HFF-Myc (cell line): Measurements from ENCODE around the gene TRIM45.

Experiments
- DNase-seq: peaks from one replicate; pipeline ENCODE4 v3.0.0-alpha.2; 2011; ENCODE audit warnings: low read depth; ENCODE audit errors: extremely low read depth
- H3K4me3 ChIP-seq: replicated peaks from 2 replicates; pipeline ENCODE4 v1.5.1; 2011; ENCODE audit warnings: low read depth, mild to moderate bottlenecking, control low read depth, low read length
- TF ChIP-seq, protein P1 (sequence below): IDR thresholded peaks from 2 replicates; pipeline ENCODE4 v1.5.1; 2012; ENCODE audit warnings: mild to moderate bottlenecking, low read depth, low read length, control low read depth; ENCODE audit errors: missing control alignments

The TRIM45 gene

DNA sequence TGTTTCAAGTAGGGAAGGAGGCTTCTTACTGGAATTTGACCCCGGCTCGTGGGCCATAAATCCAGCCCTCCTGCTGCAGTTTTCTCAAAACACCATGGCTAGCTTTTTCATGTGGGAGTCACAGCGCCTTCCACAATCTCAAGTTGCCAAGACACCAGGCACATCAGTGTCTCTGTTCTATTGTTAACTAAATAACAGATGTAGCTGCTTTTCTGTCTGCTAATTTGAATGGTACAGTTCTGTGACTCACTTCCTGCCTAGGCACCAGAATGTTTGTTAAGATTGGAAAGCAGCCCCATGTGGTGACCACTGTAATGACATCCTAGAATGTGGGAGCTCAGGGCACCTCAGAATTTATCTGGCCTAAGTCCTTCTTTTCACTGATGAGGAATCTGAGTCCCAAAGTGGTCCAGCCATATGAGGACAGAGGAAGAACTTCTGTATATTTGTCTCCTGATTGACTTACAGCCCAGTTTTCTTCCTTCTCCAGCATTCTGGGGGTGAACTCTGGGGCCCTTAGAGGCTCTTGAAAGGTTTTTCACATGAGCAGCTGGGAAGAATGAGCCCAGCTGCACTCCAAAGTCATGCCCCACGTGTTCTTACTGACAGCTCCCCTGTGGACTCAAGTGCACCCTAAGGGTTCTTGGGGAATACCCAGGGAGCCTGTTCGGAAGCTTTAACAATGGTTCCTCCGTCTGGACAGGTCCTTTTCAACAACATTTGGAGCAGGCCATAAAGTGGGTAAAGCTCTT lies 27.5 kb downstream of the TRIM45 start:
- DNase-seq = peak; percentile 84
- TF ChIP-seq, protein P1, sequence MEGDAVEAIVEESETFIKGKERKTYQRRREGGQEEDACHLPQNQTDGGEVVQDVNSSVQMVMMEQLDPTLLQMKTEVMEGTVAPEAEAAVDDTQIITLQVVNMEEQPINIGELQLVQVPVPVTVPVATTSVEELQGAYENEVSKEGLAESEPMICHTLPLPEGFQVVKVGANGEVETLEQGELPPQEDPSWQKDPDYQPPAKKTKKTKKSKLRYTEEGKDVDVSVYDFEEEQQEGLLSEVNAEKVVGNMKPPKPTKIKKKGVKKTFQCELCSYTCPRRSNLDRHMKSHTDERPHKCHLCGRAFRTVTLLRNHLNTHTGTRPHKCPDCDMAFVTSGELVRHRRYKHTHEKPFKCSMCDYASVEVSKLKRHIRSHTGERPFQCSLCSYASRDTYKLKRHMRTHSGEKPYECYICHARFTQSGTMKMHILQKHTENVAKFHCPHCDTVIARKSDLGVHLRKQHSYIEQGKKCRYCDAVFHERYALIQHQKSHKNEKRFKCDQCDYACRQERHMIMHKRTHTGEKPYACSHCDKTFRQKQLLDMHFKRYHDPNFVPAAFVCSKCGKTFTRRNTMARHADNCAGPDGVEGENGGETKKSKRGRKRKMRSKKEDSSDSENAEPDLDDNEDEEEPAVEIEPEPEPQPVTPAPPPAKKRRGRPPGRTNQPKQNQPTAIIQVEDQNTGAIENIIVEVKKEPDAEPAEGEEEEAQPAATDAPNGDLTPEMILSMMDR = peak; percentile 25
- H3K4me3 ChIP-seq = no peak overlapping the region

DNA sequence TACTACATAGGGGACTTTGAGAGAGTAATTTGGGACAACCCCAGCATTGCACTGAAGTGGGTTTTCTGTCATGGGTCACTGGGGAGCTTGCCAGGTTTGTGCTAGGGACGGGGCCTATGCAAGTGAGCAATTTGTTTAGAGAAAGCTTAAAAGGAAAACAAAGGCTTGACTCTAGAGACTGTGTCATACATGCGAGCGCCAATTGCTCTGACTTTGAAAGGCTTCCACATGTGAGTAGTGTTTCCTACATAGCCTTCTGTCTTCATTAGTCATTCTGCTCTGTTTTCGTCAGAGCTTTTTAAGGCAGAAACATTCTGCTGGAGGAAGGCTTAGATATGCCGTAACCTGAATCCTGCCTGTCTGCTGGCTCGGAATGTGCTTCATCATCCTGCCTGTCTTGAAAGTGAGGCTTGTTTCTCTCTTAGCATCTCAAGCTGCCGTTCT lies 28.4 kb downstream of the TRIM45 start:
- TF ChIP-seq, protein P1 = no peak
- DNase-seq = peak; percentile 96
- H3K4me3 ChIP-seq = no peak overlapping the region

DNA sequence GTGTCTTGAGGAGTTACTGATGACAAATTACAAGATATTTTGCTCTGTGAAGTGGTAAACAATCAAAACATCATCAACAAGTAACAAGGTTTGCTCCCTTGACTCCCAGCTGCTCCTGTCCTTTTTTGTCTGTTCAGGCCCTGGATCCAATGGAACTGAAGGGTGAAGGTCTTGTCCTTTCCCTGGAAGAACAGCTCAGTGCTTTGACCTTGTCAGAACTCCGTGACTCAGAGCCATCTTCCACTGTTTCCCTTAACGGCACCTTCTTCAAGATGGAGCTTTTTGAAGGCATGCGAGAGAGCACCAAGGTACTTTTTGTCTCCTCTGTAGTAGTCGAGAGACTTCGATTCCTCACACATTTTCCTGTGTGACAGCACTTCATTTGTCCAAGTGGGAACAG lies 29.0 kb downstream of the TRIM45 start:
- no peak overlapping the region for H3K4me3 ChIP-seq
- TF ChIP-seq, protein P1 = no peak
- DNase-seq = no peak

DNA sequence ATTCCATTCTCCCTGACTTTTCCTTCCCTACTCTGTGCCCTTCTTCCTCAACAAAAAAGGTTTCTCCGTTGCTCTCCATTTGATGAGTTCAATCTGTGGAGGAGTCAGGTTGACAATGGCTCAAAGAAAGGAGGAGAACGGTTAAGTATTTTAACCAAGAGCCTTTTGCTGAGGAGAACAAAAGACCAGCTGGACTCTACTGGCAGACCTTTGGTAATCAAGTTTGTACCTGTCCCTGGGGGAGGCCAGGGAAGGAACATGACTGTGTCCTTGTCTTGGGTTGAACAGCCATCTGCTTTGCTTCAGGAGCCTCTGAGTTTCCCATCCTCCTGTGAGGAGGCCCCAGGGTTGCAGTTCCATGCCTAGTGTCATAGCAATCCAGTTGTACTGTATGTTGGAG lies 31.6 kb downstream of the TRIM45 start:
- no peak overlapping the region for H3K4me3 ChIP-seq
- no peak for DNase-seq
- TF ChIP-seq, protein P1 = no peak

DNA sequence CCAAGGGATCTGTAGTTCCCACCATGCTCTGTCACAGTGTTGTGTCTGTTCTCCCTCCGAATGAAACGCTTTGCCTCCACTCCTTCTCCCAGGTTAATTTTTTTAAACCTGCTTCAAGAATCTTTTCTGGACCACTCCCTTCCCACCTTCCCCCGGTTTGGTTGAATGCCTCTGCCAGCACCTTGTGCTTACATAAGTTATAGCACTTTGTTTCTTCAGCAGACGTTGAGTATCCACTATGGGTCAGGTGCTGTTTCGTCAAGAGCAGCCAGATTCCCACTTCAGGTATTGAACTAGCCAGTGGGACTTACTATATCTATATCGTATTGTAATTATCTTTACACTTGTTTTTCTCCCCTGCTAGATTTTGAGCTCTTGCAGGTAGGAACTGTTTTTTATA lies 33.9 kb downstream of the TRIM45 start:
- no peak for DNase-seq
- H3K4me3 ChIP-seq = no peak overlapping the region
- TF ChIP-seq, protein P1 = no peak

DNA sequence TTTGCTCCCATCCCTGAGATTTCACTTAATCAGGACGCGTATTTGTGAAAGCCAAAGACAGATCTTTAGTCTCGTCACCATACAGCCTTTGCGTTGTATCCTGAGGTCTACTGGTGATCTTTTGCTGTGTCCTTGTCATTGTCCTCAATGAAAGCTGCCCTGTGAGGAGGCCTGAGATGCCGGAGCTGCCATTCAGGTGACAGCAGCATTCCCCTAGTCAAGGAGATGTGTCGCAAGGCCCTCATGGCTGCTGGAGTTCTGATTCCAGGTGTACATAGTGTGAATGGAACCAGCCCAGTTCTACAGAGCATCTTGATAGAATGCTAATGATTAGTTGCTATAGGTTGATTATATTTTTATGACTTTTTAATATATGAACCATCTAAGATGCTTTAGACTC lies 37.3 kb downstream of the TRIM45 start:
- TF ChIP-seq, protein P1 = no peak
- no peak overlapping the region for H3K4me3 ChIP-seq
- DNase-seq = no peak

DNA sequence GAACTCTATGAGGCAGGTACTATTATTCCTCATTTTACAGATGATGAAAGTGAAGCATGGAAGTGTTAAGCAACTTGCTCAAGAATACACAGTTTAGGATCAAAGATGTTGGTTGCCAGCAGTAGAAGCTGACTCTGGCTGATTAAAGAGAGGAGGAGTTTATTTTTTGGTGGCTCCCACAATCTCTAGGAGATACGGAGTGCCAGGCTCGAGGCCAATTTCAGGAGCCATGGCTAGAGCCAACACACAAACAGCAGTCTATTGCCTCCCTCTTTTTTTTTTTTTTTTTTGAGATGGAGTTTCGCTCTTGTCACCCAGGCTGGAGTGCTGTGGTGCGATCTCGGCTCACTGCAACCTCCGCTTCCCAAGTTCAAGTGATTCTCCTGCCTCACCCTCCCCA lies 41.8 kb downstream of the TRIM45 start:
- TF ChIP-seq, protein P1 = no peak
- no peak overlapping the region for H3K4me3 ChIP-seq
- DNase-seq = no peak
